ENCODE measurements around the gene TIMP2.
"Not testable (repeated sequence)": the region's sequence is repeated elsewhere in the genome, so short reads cannot be mapped to it uniquely, and the experiment has no call there.

Gene TIMP2

GRCh38 chr17:78886954-78887353, 38.2 kb downstream of the TIMP2 start:
- DNase-seq: no peak

GRCh38 chr17:78885956-78886355, 39.2 kb downstream of the TIMP2 start:
- DNase-seq: no peak

GRCh38 chr17:78884876-78885667, 40.1 kb downstream of the TIMP2 start:
- no peak for DNase-seq

GRCh38 chr17:78884148-78884825, 40.9 kb downstream of the TIMP2 start:
- DNase-seq: peak; percentile 37

GRCh38 chr17:78883533-78884131, 41.6 kb downstream of the TIMP2 start:
- peak; percentile 98 for DNase-seq

- DNase-seq: peak; percentile 95
These were observed 42.1 kb downstream of the TIMP2 start for GRCh38 chr17:78883089-78883532.

- DNase-seq: no peak
These were observed 42.6 kb downstream of the TIMP2 start for GRCh38 chr17:78882540-78883088.

GRCh38 chr17:78879635-78880186, 45.5 kb downstream of the TIMP2 start:
- DNase-seq: peak; percentile 96

GRCh38 chr17:78878871-78879527, 46.2 kb downstream of the TIMP2 start:
- no peak for DNase-seq

GRCh38 chr17:78878261-78878660, 46.9 kb downstream of the TIMP2 start:
- DNase-seq: no peak

- not testable (repeated sequence) for DNase-seq
These were observed 48.2 kb downstream of the TIMP2 start for GRCh38 chr17:78876954-78877517.

GRCh38 chr17:78876094-78876597, 49.0 kb downstream of the TIMP2 start:
- DNase-seq: no peak

- DNase-seq: peak; percentile 54
These were observed 49.7 kb downstream of the TIMP2 start for GRCh38 chr17:78875363-78876093.

- peak; percentile 54 for DNase-seq
These were observed 51.5 kb downstream of the TIMP2 start for GRCh38 chr17:78873519-78874340.

- DNase-seq: no peak
These were observed 52.7 kb downstream of the TIMP2 start for GRCh38 chr17:78872486-78872885.

- DNase-seq: no peak
These were observed 54.6 kb downstream of the TIMP2 start for GRCh38 chr17:78870621-78871020.

- peak; percentile 76 for DNase-seq
These were observed 56.8 kb downstream of the TIMP2 start for GRCh38 chr17:78868391-78868790.

- not testable (repeated sequence) for DNase-seq
These were observed 58.1 kb downstream of the TIMP2 start for GRCh38 chr17:78867046-78867445.

GRCh38 chr17:78865682-78866390, 59.4 kb downstream of the TIMP2 start:
- peak; percentile 80 for DNase-seq

GRCh38 chr17:78864117-78864516, 61.1 kb downstream of the TIMP2 start:
- no peak for DNase-seq

All from EL (cell line).